ENCODE measurements around the gene EIF5A. TPM values are rescaled to one million over a fixed set of nuclear protein-coding genes. Genes with fewer than 3 reads are reported as not detected.
A peak's percentile ranks its signal among the peaks of the same experiment; 100 is the strongest.

EIF5A gene
- total and polyA plus RNA-seq, 2 of the 8 experiments (the other 6 are each of a cell fraction or from before 2014, with no cell fraction given), result 717 to 1,172 TPM

- TF ChIP-seq ATF3 (IDR thresholded peaks at IDR 0.05; ENCODE audit: insufficient read depth, low read depth, low read length) (no peak), SIX5 (IDR thresholded peaks at IDR 0.05; ENCODE audit: low read depth, low read length) (no peak), PHF8 (conservative IDR thresholded peaks at IDR 0.05; ENCODE audit: low read depth, low read length) (no peak), KDM4A (IDR thresholded peaks at IDR 0.05; ENCODE audit: low read depth, low read length, severe bottlenecking) (no peak), POLR2A (IDR thresholded peaks at IDR 0.05; ENCODE audit: control extremely low read depth in 1 of 2, low read depth in 2 of 2, low read length in 2 of 2) (no peak; a peak in 1 of 3 replicates), USF2 (IDR thresholded peaks at IDR 0.05; ENCODE audit: low read length) (no peak), RAD21 (IDR thresholded peaks at IDR 0.05 in 1 of 2, conservative IDR thresholded peaks at IDR 0.05 in 1 of 2; ENCODE audit: low read depth in 2 of 2, low read length in 2 of 2) (no peak), CEBPB (IDR thresholded peaks at IDR 0.05; ENCODE audit: low read depth, low read length) (no peak), CHD2 (IDR thresholded peaks at IDR 0.05; ENCODE audit: low read length) (no peak), JUND (IDR thresholded peaks at IDR 0.05; ENCODE audit: low read length) (no peak), TBP (IDR thresholded peaks at IDR 0.05; ENCODE audit: low read depth, low read length) (peak; percentile 41; the same call in 1 of the 2 replicates), YY1 (IDR thresholded peaks at IDR 0.05; ENCODE audit: low read depth, low read length) (0 out of 2 replicates have a peak, but pooled peaks have one; percentile 21), RNF2 (IDR thresholded peaks at IDR 0.05; ENCODE audit: borderline replicate concordance, low read depth, low read length, missing control alignments, poor library complexity, severe bottlenecking) (no peak), BRCA1 (IDR thresholded peaks at IDR 0.05; ENCODE audit: low read depth, low read length) (no peak; the same call in 1 of the 2 replicates), RBBP5 (IDR thresholded peaks at IDR 0.05; ENCODE audit: borderline replicate concordance, low read depth, low read length) (no peak; the same call in 1 of the 2 replicates), POLR2AphosphoS5 (IDR thresholded peaks at IDR 0.05; ENCODE audit: low read depth, low read length) (peak; percentile 50; the same call in 1 of the 2 replicates), GABPA (IDR thresholded peaks at IDR 0.05; ENCODE audit: borderline replicate concordance, insufficient read depth, low read length) (0 out of 2 replicates have a peak, but pooled peaks have one; percentile 30)
Measured at GRCh38 chr17:7262935-7263800, 44.3 kb upstream of the EIF5A start (continued).

Data from H1 (cell line).